ENCODE results near the gene MAN2B2.

Gene MAN2B2

GRCh38 chr4:6568689-6569332 is 6.2 kb upstream of the MAN2B2 start:
- DNase-seq: no peak

DNA sequence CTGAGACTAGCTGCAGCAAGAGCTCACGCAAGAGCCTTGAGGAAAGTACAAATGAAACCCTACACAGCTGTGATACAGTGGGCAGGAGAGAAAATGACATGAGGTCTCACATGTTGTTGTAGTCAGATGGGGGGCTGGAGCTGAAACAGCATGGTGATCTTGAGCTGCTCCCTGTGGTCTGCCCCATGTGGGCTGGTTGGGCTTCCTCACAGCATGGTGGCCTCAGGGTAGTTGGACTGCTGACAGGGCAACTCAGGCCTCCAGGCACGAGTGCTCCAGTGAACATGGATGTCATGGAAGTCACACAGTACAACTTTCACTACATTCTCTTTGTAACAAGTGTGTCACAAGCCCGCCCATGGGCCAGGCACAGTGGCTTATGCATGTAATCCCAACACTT is 3.4 kb upstream of the MAN2B2 start:
- no peak for DNase-seq

- DNase-seq: no peak
Observed at GRCh38 chr4:6573551-6573950, 1.4 kb upstream of the MAN2B2 start.

DNA sequence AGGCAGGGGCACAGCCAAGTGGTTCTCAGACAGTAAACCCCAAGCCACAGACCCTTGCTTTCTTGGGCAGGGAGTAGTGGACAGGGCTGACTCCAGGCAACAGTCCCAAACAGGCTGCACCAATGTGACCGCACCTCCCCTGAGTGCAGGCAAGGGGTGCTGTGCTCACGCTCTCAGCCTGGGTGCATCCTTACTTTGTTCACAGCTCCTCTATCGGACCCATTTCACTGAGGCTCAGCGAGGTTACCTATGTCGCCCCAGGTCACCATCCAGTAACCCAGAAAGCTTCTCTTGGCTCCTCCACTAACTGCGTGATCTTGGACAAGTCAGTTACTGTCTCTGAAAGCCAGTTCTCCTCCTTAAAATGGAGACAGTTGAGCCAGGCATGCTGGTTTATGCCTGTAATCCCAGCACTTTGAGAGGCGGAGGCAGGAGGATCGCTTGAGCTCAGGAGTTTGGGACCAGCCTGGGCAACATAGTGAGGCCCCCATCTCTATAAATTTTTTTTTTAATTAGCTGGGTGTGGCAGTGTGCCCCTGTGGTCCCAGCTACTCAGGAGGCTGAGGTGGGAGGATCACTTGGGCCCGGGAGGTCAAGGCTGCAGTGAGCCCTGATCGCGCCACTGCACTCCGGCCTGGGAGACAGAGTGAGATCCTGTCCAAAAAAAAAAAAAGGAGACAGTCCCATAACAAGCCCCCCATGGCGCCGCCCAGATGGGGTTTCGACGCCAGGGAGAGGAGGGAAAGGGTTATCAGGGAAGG is 823 bp upstream of the MAN2B2 start:
- DNase-seq: no peak

- no peak for DNase-seq
Observed at GRCh38 chr4:6575503-6576240, 683 bp downstream of the MAN2B2 start.

- no peak for DNase-seq
Observed at GRCh38 chr4:6576512-6576911, 1.5 kb downstream of the MAN2B2 start.

DNA sequence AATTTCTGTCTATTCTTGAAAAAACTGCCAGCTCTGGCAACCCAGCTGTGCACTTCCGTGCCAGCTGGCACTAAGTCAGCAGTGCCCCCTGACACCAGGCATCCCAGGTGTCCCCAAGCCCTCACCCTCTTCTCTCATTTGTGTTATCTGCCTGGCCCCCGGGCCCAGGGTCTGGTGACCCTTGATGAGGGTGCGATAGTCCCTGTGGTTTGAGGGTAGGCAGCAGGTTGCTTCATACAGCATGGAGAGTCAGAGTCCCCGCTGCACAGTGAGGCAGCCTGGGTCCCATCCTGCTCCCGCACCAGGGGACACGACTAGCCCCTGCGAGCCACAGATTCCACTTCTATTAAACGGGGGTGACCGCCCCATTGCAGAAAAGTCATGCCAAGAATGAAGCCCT is 1.9 kb downstream of the MAN2B2 start:
- DNase-seq: no peak

- DNase-seq: no peak
Observed at GRCh38 chr4:6577409-6577808, 2.4 kb downstream of the MAN2B2 start.

DNA sequence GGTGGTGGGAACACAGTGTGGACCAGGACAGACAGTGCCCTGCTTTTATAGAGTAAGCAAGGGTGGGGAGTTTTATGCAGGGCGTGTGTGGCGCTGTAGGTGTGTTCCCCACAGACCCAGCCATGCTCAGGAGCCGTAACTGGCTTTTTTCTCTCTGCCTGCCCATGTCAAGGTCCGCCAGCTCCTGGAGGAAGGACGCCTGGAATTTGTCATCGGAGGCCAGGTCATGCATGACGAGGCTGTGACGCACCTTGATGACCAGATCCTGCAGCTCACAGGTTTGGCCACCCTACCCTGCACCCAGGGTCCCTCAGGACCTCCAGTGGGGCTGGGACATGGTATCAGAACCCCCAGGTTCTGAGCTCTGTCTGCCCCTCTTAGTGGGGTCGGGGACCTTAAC is 3.2 kb downstream of the MAN2B2 start:
- no peak for DNase-seq

GRCh38 chr4:6580353-6580752 is 5.4 kb downstream of the MAN2B2 start:
- DNase-seq: no peak

DNA sequence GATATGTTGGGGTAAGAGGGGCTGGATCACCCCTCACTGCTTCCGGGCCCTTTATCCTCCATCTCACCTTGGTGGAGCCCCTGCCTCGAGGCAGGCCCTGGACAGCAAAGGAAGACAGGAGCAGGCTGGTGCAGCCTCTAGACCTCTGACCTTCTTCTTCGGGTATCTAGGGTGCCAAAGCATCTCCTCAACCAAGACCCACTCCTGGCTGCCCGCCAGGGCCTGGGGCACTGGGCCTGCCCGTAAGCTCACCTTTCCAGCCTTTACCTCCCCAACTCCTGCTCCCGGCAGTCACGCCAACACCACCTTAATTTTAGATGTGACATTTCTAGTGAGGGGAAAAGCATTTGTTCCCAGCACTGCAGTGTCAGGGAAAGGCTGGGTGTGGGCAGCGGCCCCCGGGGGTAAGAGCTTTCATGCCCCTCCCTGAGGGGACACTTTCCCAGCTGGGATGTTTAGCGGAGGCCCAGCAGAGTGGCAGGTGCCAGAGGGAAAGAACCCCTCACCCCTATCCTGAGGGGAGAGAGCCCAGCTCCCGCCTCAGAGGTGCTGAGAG is 6.7 kb downstream of the MAN2B2 start:
- no peak for DNase-seq

DNA sequence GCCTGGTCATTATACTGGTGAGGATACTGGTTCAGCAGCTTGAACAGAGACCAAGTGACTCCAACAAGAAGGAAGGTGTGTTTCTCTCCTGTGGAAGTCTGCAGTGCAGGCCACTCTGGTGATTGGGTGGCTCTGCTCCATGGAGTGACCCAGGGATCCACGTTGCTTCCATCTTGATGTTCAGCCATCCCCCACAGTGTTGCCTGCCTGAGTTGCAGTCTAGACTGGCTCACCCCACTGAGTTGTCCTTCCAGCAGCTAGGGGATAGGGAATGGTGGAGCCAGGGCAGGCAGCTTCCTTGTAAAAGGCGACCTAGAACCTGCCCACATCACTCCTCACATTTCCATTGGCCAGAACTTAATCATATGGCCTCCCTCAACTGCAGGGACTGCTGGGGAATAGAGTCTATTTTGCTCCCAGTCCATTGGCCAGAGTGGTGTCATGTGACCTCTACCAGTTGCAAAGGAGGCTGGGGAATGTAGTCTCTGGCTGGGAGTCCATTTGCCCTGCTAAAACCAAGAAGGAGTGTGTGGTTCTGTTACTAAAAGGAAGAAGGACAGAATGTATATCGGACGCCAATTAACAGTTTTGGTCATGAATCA is 8.0 kb downstream of the MAN2B2 start:
- peak in 1 of 2 experiments; percentile 3 for DNase-seq

DNA sequence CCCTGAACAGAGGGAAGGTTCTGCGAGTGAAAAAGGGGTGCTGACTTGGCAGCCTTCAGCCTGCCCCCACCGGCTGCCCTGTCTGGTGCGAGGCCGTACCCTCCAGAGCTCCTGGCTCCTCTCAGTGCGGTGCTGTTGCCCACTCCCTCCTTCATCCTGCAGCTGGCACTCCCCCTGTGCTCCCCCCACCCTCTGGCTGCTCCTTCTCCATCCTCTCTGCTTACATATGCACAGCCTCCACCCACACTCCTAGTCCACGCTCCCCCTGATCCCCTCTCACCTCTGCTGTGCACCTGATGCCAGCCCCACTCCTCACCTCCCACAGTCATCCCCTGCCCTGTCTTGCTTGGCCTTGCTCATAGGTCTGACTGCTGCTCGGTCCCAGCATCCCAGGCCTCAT is 9.9 kb downstream of the MAN2B2 start:
- no peak for DNase-seq

DNA sequence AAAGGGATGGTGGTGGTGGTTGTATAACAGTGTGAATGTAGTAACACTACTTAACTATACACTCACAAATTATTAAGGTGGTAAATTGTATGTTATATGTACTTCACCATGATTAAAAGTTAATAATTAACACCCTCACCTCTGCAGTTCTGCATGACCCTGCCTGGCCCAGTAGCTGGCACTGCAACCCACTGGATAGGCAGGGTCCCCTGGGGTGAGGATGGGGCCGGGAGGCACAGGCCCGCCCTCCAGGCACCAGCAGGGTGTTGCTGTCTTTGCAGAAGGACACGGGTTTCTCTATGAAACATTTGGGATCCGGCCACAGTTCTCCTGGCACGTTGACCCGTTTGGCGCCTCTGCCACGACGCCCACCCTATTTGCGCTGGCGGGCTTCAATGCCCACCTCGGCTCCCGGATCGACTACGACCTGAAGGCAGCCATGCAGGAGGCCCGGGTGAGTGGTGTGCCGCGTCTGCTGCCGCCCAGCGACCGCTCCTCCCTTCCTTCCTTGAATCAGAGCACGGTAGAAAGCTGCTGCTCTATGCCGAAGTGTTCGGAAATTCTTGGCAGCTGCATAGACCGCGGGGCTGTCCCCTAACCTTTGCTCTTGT is 11.8 kb downstream of the MAN2B2 start:
- DNase-seq: no peak

DNA sequence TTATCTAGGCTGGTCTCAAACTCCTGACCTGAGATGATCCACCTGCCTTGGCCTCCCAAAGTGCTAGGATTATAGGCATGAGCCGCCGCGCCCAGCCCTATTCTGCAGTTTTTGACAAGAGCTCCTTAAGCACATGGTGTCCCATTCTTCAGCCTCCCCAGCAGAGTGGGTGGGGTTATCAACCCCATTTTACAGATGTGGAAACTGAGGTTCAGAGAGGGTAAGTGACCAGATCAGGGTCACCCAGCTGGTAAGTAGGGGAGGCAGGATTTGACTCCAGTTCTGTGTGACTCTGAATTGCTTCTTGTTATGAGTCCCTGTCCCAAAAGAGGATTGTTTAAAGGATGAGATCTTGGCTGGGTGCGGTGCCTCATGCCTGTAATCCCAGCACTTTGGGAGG is 14.5 kb downstream of the MAN2B2 start:
- no peak for DNase-seq

DNA sequence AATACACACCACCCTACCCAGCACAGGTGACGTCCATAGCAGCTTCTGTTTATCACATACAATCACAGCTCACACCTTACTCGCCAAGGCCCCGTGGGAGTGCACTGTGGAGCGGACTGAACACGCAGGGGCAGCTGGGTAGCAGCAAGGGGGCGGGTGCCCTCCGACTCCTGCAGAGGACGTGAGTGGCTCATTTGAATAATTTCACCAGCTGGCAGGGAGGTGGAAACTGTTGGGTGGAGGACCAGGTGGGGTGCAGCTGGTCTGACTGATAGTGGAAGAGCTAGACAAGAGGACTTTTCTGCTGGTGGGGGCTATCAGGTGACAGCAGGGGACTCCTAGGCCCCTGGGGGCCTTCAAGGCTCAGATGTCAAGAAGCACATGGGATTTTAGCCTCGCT is 16.3 kb downstream of the MAN2B2 start:
- DNase-seq: no peak

GRCh38 chr4:6591781-6592180 is 16.8 kb downstream of the MAN2B2 start:
- DNase-seq: no peak

DNA sequence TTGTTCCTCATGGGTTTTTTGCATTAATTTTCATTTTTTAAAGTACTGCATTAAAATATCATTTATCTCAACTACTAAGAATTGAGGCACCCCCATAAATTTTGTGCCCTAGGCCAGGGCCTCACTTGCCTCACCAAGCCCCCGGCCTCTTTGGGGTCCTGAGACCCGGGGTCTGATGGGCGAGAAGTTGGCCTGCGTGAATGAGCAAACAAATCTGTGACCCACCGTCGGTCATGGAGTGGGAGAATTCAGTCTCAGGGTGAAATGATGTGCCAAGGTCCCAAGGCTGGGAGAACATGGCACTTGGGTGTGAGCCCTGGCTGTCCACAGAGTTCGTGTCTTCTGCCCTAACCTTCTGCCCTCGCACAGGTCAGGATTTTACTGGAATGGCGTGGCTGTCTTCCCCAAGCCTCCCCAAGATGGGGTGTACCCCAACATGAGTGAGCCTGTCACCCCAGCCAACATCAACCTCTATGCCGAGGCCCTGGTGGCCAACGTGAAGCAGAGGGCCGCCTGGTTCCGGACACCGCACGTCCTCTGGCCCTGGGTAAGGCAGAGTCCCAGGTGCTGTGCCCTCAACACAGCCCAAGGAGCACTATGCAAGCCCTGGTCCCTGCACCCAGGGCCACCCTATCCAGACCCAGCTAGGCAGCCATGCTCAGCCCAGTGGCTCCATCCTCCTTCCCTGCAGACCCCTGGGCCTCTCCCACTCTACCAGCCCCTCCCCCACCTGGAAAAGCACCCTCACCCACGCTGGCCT is 18.0 kb downstream of the MAN2B2 start:
- DNase-seq: no peak

- DNase-seq: no peak
Observed at GRCh38 chr4:6594341-6594740, 19.4 kb downstream of the MAN2B2 start.

- no peak for DNase-seq
Observed at GRCh38 chr4:6594826-6595355, 19.9 kb downstream of the MAN2B2 start.

DNA sequence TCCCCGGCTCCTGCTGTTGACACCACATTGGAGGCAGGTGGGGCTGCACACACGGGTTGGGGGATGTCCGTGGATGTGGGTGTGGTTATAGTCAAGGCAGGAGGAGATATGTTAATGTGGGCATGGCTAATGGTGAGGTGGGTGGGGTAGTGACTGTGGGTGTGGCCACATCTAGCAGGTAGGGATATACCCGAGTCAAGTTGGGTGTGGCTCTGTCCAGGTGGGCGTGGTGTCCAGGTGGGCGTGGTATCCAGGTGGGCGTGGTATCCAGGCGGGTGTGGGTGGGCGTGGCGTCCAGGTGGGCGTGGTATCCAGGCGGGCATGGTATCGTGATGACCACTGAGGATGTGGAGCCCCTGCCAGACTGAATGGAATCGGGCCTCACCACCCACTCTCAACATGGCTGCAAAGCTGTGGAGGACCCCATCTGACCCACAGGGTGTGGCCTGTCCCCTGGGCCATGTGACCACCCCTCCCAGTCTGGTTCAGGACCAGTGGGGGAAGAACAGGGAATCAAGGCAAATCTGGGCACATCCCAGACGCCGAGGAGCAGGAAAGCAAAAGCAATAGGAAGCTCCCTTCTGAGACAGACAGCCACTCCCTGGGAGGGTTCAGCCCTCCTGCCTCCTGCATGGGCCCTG is 21.0 kb downstream of the MAN2B2 start:
- DNase-seq: no peak

Data from AML-193 (cell line).